H1 (cell line): ENCODE measurements around the gene MOCS1. TPM values are rescaled to one million over a fixed set of nuclear protein-coding genes. Genes with fewer than 3 reads are reported as not detected.

Source experiments
- CTCF ChIA-PET: fragments of 300-600 bp; sonication (Branson Sonifier 250); formaldehyde crosslinking; loops from one replicate; lab custom pipeline; 2021; ENCODE audit not compliant: partially characterized antibody; lab: Charles Lee
- POLR2A ChIA-PET: fragments of 300-600 bp; sonication (Branson Sonifier 250); formaldehyde crosslinking; loops from one replicate; lab custom pipeline; 2021; ENCODE audit warnings: inconsistent platforms; ENCODE audit not compliant: partially characterized antibody; lab: Charles Lee
- DNase-seq, 2 experiments: peaks; one replicate each; pipeline versions ENCODE4 v3.0.0 to v3.0.0-alpha.2; 2010 to 2022; ENCODE audit warnings: low spot score in 2 of 2, low read depth in 1 of 2, mixed read lengths in 1 of 2
- FAIRE-seq: peaks from 2 replicates; lab custom pipeline; 2011; peaks lifted over from hg19 to GRCh38; lab: Jason Lieb, UNC
- H2AFZ ChIP-seq: 2 replicates; pipeline ENCODE4 v1.8.1; 2012; ENCODE audit warnings: low read length, inconsistent platforms
- H2AK5ac ChIP-seq: 2 replicates; pipeline ENCODE4 v1.6.1; 2013; ENCODE audit warnings: low read depth, low read length
- H2BK120ac ChIP-seq: replicated peaks from 2 replicates; pipeline ENCODE3; 2013; ENCODE audit warnings: low read depth, low read length, inconsistent platforms
- H2BK12ac ChIP-seq: 2 replicates; pipeline ENCODE4 v1.6.1; 2013; ENCODE audit warnings: low read depth, low read length
- H2BK15ac ChIP-seq: 2 replicates; pipeline ENCODE4 v1.6.1; 2013; ENCODE audit warnings: low read length
- H2BK20ac ChIP-seq: 2 replicates; pipeline ENCODE4 v1.6.1; 2013; ENCODE audit warnings: low read length
- H2BK5ac ChIP-seq: 2 replicates; pipeline ENCODE4 v1.6.1; 2013; ENCODE audit warnings: low read depth, low read length
- H3K14ac ChIP-seq: 2 replicates; pipeline ENCODE4 v1.6.1; 2013; ENCODE audit warnings: inconsistent platforms; ENCODE audit not compliant: insufficient read length
- H3K18ac ChIP-seq: 2 replicates; pipeline ENCODE4 v1.6.1; 2013; ENCODE audit warnings: low read length; ENCODE audit errors: extremely low read depth
- H3K23ac ChIP-seq: 2 replicates; pipeline ENCODE4 v1.6.1; 2013; ENCODE audit warnings: inconsistent platforms; ENCODE audit not compliant: insufficient read length
- H3K23me2 ChIP-seq: 2 replicates; pipeline ENCODE4 v1.6.1; 2013; ENCODE audit warnings: low read depth, low read length
- H3K27ac ChIP-seq: 2 replicates; pipeline ENCODE4 v1.6.1; 2011; ENCODE audit warnings: low read depth, low read length, inconsistent platforms
- H3K27me3 ChIP-seq, 4 experiments: replicated peaks in 1 of 4; 1 replicate in 1 of 4; 2 replicates in 3 of 4; pipeline versions ENCODE4 v1.6.1 to v1.8.1; 2011 to 2013; ENCODE audit warnings: low read length in 3 of 4, mild to moderate bottlenecking in 3 of 4, inconsistent platforms in 2 of 4, mixed read lengths in 2 of 4, moderate library complexity in 1 of 4; ENCODE audit not compliant: control insufficient read depth in 3 of 4, insufficient read depth in 3 of 4; ENCODE audit errors: extremely low read depth in 1 of 4
- H3K36me3 ChIP-seq, 4 experiments: 2 replicates each; pipeline versions ENCODE4 v1.6.1 to v1.8.1; 2011 to 2013; ENCODE audit warnings: mild to moderate bottlenecking in 4 of 4, low read length in 3 of 4, moderate library complexity in 2 of 4, control low read depth in 1 of 4, inconsistent platforms in 1 of 4; ENCODE audit not compliant: insufficient read depth in 4 of 4, control insufficient read depth in 2 of 4
- H3K4ac ChIP-seq: replicated peaks from 2 replicates; pipeline ENCODE3; 2013; ENCODE audit warnings: low read length, low read depth, mixed read lengths, inconsistent platforms; ENCODE audit not compliant: insufficient read length
- H3K4me1 ChIP-seq, 4 experiments: replicated peaks in 1 of 4; 1 replicate in 1 of 4; 2 replicates in 3 of 4; pipeline versions ENCODE4 v1.6.1 to v1.8.1; 2011 to 2013; ENCODE audit warnings: low read length in 3 of 4, inconsistent platforms in 2 of 4, mixed read lengths in 1 of 4; ENCODE audit not compliant: insufficient read depth in 4 of 4, control insufficient read depth in 3 of 4
- H3K4me2 ChIP-seq, 2 experiments: 2 replicates each; pipeline versions ENCODE4 v1.6.1 to v1.8.1; 2011 to 2013; ENCODE audit warnings: low read depth in 2 of 2, low read length in 2 of 2, control low read depth in 1 of 2, inconsistent platforms in 1 of 2, mild to moderate bottlenecking in 1 of 2; ENCODE audit not compliant: insufficient read depth in 1 of 2
- H3K4me3 ChIP-seq, 4 experiments: fragments of 200-600, 300-600 bp in 1 of 4; sonication (generic), shearing (Covaris generic), sonication (Bioruptor Twin) in 1 of 4; 2 replicates each; pipeline versions ENCODE4 v1.5.1 to v1.8.1; 2011 to 2016; ENCODE audit warnings: low read length in 4 of 4, low read depth in 3 of 4, control low read depth in 2 of 4, inconsistent platforms in 2 of 4, mild to moderate bottlenecking in 2 of 4, mixed read lengths in 1 of 4, moderate library complexity in 1 of 4; ENCODE audit not compliant: insufficient read depth in 2 of 4; ENCODE audit errors: extremely low read depth in 1 of 4
- H3K56ac ChIP-seq: replicated peaks from 2 replicates; pipeline ENCODE3; 2013; ENCODE audit warnings: low read depth, mild to moderate bottlenecking, mixed read lengths, low read length, inconsistent platforms; ENCODE audit not compliant: insufficient read length
- H3K79me1 ChIP-seq: 2 replicates; pipeline ENCODE4 v1.6.1; 2013; ENCODE audit warnings: low read depth, low read length, control low read depth
- H3K79me2 ChIP-seq, 2 experiments: 2 replicates each; pipeline versions ENCODE4 v1.6.1 to v1.8.1; 2012 to 2013; ENCODE audit warnings: low read length in 2 of 2, mild to moderate bottlenecking in 2 of 2, inconsistent platforms in 1 of 2; ENCODE audit not compliant: insufficient read depth in 2 of 2, control insufficient read depth in 1 of 2
- H3K9ac ChIP-seq, 4 experiments: replicated peaks in 1 of 4; 1 replicate in 1 of 4; 2 replicates in 3 of 4; pipeline versions ENCODE4 v1.6.1 to v1.8.1; 2011 to 2013; ENCODE audit warnings: low read depth in 3 of 4, low read length in 3 of 4, control low read depth in 2 of 4, mild to moderate bottlenecking in 2 of 4, moderate library complexity in 2 of 4, inconsistent platforms in 1 of 4; ENCODE audit errors: extremely low read depth in 1 of 4
- H3K9me3 ChIP-seq, 2 experiments: 2 replicates each; pipeline versions ENCODE4 v1.6.1 to v1.8.1; 2012 to 2013; ENCODE audit warnings: mild to moderate bottlenecking in 2 of 2, moderate library complexity in 2 of 2, control low read depth in 1 of 2, inconsistent platforms in 1 of 2, low read depth in 1 of 2, low read length in 1 of 2, mixed read lengths in 1 of 2; ENCODE audit not compliant: insufficient read depth in 2 of 2
- H4K20me1 ChIP-seq, 2 experiments: replicated peaks in 1 of 2; 2 replicates each; pipeline versions ENCODE3 to v1.8.1; 2011 to 2013; ENCODE audit warnings: inconsistent platforms in 2 of 2, low read length in 2 of 2, mild to moderate bottlenecking in 1 of 2; ENCODE audit not compliant: insufficient read depth in 2 of 2, control insufficient read depth in 1 of 2
- H4K5ac ChIP-seq: 2 replicates; pipeline ENCODE4 v1.6.1; 2013; ENCODE audit warnings: low read length, low read depth, mixed read lengths, inconsistent platforms; ENCODE audit not compliant: insufficient read length
- H4K8ac ChIP-seq: 2 replicates; pipeline ENCODE4 v1.8.0; 2013; ENCODE audit warnings: mild to moderate bottlenecking, moderate library complexity, low read length, inconsistent platforms; ENCODE audit not compliant: insufficient read depth; ENCODE audit errors: extremely low read depth
- H4K91ac ChIP-seq: replicated peaks from 2 replicates; pipeline ENCODE3; 2013; ENCODE audit warnings: low read length, mixed read lengths, inconsistent platforms; ENCODE audit not compliant: insufficient read length
- BCL11A ChIP-seq, 2 experiments: IDR thresholded peaks; one replicate each; pipeline ENCODE4 v1.6.1; 2011; ENCODE audit warnings: low read depth in 2 of 2, low read length in 2 of 2, mild to moderate bottlenecking in 2 of 2
- CBX5 ChIP-seq: fragments of 300-800, 300-1000 bp; sonication (generic); IDR thresholded peaks from 2 replicates; pipeline ENCODE4 v1.7.1; 2016; ENCODE audit warnings: antibody characterized with exemption, low read length, low read depth
- FOSL1 ChIP-seq: IDR thresholded peaks from 2 replicates; pipeline ENCODE4 v1.6.1; 2011; ENCODE audit warnings: mild to moderate bottlenecking, low read depth, low read length, moderate library complexity; ENCODE audit not compliant: insufficient read depth
- HDAC2 ChIP-seq, 2 experiments: fragments of 300-600 bp in 1 of 2; sonication (generic) in 1 of 2; IDR thresholded peaks; 2 replicates each; pipeline ENCODE4 v1.6.1; 2011 to 2012; ENCODE audit warnings: low read depth in 2 of 2, low read length in 2 of 2, mild to moderate bottlenecking in 2 of 2, moderate library complexity in 2 of 2, borderline replicate concordance in 1 of 2, inconsistent platforms in 1 of 2
- KDM4A ChIP-seq: IDR thresholded peaks from one replicate; pipeline ENCODE4 v1.7.1; 2012; ENCODE audit warnings: low read depth, mild to moderate bottlenecking, moderate library complexity, low read length, inconsistent platforms; ENCODE audit not compliant: severe bottlenecking
- PHF8 ChIP-seq: fragments of 200-600 bp; sonication (generic); conservative IDR thresholded peaks from 2 replicates; pipeline ENCODE4 v1.7.1; 2012; ENCODE audit warnings: low read depth, mild to moderate bottlenecking, inconsistent platforms, low read length, moderate library complexity
- POLR2AphosphoS5 ChIP-seq: IDR thresholded peaks from 2 replicates; pipeline ENCODE4 v1.6.1; 2011; ENCODE audit warnings: low read depth, low read length
- WGBS, 2 experiments: shearing (Covaris generic) in 1 of 2; methylation state at CpG; one replicate each; pipeline versions ENCODE4 v1.1.6 to v1.1.7; 2013 to 2015; ENCODE audit warnings: low lambda C conversion rate in 2 of 2, mixed read lengths in 2 of 2, inconsistent platforms in 1 of 2, low coverage in 1 of 2, missing lambda C conversion rate in 1 of 2; ENCODE audit not compliant: insufficient replicate concordance in 2 of 2, insufficient coverage in 1 of 2, insufficient read length in 1 of 2; ENCODE audit errors: extremely low coverage in 1 of 2, missing lambda C conversion rate in 1 of 2; 5-methylcytosine and 5-hydroxymethylcytosine counted together
- polyA plus RNA-seq, 7 experiments: library from polyadenylated mRNA; depleted of rRNA in 3 of 7; stranded (reverse) in 5 of 7; unstranded in 2 of 7; fragments of >200 nt in 5 of 7; fragments of 200-250 nt in 2 of 7; gene quantifications; 1 replicate in 5 of 7; 2 replicates in 1 of 7; 4 replicates in 1 of 7; pipeline versions ENCODE4 v1.2.1 to v1.2.3, GENCODE V29; 2011 to 2013; ENCODE audit warnings: missing spikeins in 2 of 7, mixed read lengths in 2 of 7
- total RNA-seq: library from RNA; stranded (reverse); fragmentation: NEBNext Ultra II Directional; extraction: Animal tissue kit (Norgen Biotek cat#: 25700); gene quantifications from 2 replicates; pipeline ENCODE4 v1.2.1, GENCODE V29; 2021
- TF ChIP-seq, protein P1 (sequence below): IDR thresholded peaks from 2 replicates; pipeline ENCODE4 v1.6.1; 2012; ENCODE audit warnings: inconsistent platforms
- TF ChIP-seq, protein P2 (sequence below), 3 experiments: IDR thresholded peaks; 1 replicate in 2 of 3; 2 replicates in 1 of 3; pipeline versions ENCODE4 v1.5.1 to v1.6.1; 2011; ENCODE audit warnings: low read length in 3 of 3, mild to moderate bottlenecking in 3 of 3, inconsistent platforms in 2 of 3, low read depth in 1 of 3, moderate library complexity in 1 of 3; ENCODE audit not compliant: insufficient read depth in 1 of 3; ENCODE audit errors: control extremely low read depth in 1 of 3

The MOCS1 gene
- total and polyA plus RNA-seq, 2 of the 8 experiments (the other 6 are each of a cell fraction or from before 2014, with no cell fraction given), result 13.4 to 19.7 TPM

DNA sequence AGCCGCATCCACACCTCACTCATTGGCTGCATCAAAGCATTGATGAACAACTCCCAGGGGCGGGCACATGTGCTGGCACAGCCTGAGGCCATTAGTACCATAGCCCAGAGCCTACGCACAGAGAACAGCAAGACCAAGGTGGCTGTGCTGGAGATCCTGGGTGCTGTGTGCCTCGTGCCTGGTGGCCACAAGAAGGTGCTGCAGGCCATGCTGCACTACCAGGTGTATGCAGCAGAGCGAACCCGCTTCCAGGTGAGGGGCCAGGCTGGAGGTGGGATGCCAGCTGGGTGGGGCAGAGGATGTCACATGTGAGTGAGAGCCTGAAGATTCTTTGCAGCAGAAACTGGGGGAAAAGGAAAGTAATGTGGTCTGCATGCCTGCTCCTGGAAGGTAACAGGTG is 66.7 kb downstream of the MOCS1 start:
- Histone ChIP-seq H4K20me1 (no peaks in the 10 kb centered on the region), H4K91ac (no peak overlapping the region), H2BK120ac (no peak overlapping the region), H2BK20ac (no peak overlapping the region), H3K36me3 (no peaks in the 10 kb centered on the region), H2AK5ac (no peak overlapping the region), H3K79me2 (no peaks in the 10 kb centered on the region), H2BK5ac (no peak overlapping the region), H3K27me3 (no peaks in the 10 kb centered on the region), H2BK15ac (no peak overlapping the region), H3K23me2 (no peaks in the 10 kb centered on the region), H3K4me3 (no peak overlapping the region), H3K18ac (no peak overlapping the region), H3K27ac (no peak overlapping the region), H2AFZ (no peak overlapping the region), H2BK12ac (no peak overlapping the region), H3K4ac (no peak overlapping the region), H3K9ac (no peak overlapping the region), H3K56ac (no peak overlapping the region), H3K4me2 (no peak overlapping the region), H3K23ac (no peak overlapping the region), H3K79me1 (no peaks in the 10 kb centered on the region), H3K14ac (no peak overlapping the region), H4K8ac (peak overlapping the region; percentile 4; the same call in 1 of the 2 replicates), H3K9me3 (no peaks in the 10 kb centered on the region), H4K5ac (no peak overlapping the region), H3K4me1 (peaks cover 0 to 6% (median 0%) of the 10 kb centered on the region in 4 experiments; a peak in 3 of 7 replicates)
- POLR2A ChIA-PET, result no interaction called here
- DNase-seq (peak in 1 of 2 experiments; percentile 19), FAIRE-seq (no peak)
- CTCF ChIA-PET, result interaction anchor here (0.6 to 10.1 kb wide), 28 partner anchors 9 to 993 kb away, joined by 3 to 118 read pairs (median 5); no protein-coding TSS in a partner anchor
- WGBS, 2 experiments, result 87% methylated on average over 6 of the region's 6 CpGs; no CpG with 5 or more reads in 1 of the 2 experiments
- TF ChIP-seq CBX5 (no peak), KDM4A (no peak), BCL11A (IDR thresholded peaks at IDR 0.05; ENCODE audit: low read depth in 2 of 2, low read length in 2 of 2) (no peak), FOSL1 (no peak), PHF8 (no peak), HDAC2 (IDR thresholded peaks at IDR 0.05; ENCODE audit: borderline replicate concordance in 1 of 2, low read depth in 2 of 2, low read length in 2 of 2) (no peak), POLR2AphosphoS5 (no peak)
- TF ChIP-seq, protein P1, sequence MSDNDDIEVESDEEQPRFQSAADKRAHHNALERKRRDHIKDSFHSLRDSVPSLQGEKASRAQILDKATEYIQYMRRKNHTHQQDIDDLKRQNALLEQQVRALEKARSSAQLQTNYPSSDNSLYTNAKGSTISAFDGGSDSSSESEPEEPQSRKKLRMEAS, result peak; percentile 86
- TF ChIP-seq, protein P2, sequence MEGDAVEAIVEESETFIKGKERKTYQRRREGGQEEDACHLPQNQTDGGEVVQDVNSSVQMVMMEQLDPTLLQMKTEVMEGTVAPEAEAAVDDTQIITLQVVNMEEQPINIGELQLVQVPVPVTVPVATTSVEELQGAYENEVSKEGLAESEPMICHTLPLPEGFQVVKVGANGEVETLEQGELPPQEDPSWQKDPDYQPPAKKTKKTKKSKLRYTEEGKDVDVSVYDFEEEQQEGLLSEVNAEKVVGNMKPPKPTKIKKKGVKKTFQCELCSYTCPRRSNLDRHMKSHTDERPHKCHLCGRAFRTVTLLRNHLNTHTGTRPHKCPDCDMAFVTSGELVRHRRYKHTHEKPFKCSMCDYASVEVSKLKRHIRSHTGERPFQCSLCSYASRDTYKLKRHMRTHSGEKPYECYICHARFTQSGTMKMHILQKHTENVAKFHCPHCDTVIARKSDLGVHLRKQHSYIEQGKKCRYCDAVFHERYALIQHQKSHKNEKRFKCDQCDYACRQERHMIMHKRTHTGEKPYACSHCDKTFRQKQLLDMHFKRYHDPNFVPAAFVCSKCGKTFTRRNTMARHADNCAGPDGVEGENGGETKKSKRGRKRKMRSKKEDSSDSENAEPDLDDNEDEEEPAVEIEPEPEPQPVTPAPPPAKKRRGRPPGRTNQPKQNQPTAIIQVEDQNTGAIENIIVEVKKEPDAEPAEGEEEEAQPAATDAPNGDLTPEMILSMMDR (IDR thresholded peaks at IDR 0.05; ENCODE audit: control extremely low read depth in 1 of 3, insufficient read depth in 1 of 3, low read depth in 1 of 3, low read length in 3 of 3), result peak; percentile 86 to 93 (median 87)
